GM12878 (cell line): ENCODE data around the gene TTL. TPM values are rescaled to one million over a fixed set of nuclear protein-coding genes. Genes with fewer than 3 reads are reported as not detected.

Experiments used
- ATAC-seq: fragments of 200-7000 bp; cut with Tn5 transposase; 3 replicates; pipeline ENCODE4 v1.9.1; 2020; ENCODE audit warnings: mild to moderate bottlenecking, moderate library complexity
- BruUV-seq: library from RNA; stranded (reverse); fragments of 400-500 nt; replicated peaks from 2 replicates; lab custom pipeline; 2021; lab: Mats Ljungman, UMichigan
- CTCF ChIA-PET: fragments of 300-600 bp; sonication (Branson Sonifier 250); formaldehyde crosslinking; extraction: SDS; loops from one replicate; lab custom pipeline; 2021; ENCODE audit warnings: inconsistent platforms; lab: Yijun Ruan, JAX
- POLR2A ChIA-PET: fragments of 350-600 bp; formaldehyde crosslinking; extraction: SDS; loops from one replicate; lab custom pipeline; 2021; ENCODE audit warnings: inconsistent platforms; lab: Charles Lee
- RAD21 ChIA-PET: fragments of 300-600 bp; sonication (Branson Sonifier 250); formaldehyde crosslinking; loops from one replicate; lab custom pipeline; 2023; ENCODE audit warnings: antibody characterized with exemption; ENCODE audit not compliant: unreplicated experiment; lab: Charles Lee
- SMC1A ChIA-PET: fragments of 300-600 bp; sonication (Branson Sonifier 250); formaldehyde crosslinking; loops from one replicate; lab custom pipeline; 2023; ENCODE audit not compliant: unreplicated experiment, uncharacterized antibody; lab: Charles Lee
- DNase-seq: peaks from one replicate; pipeline ENCODE4 v3.0.0-alpha.2; 2011; ENCODE audit warnings: low read depth, low spot score
- FAIRE-seq: peaks from 3 replicates; lab custom pipeline; 2011; peaks lifted over from hg19 to GRCh38; lab: Jason Lieb, UNC
- H2AFZ ChIP-seq: 2 replicates; pipeline ENCODE4 v1.6.0; 2011; ENCODE audit warnings: low read depth, low read length, control low read depth; ENCODE audit not compliant: control insufficient read depth
- H3K27ac ChIP-seq: 2 replicates; pipeline ENCODE4 v1.5.1; 2011; ENCODE audit warnings: control low read depth; ENCODE audit not compliant: control insufficient read depth, insufficient read depth
- H3K27me3 ChIP-seq, 2 experiments: replicated peaks in 1 of 2; 2 replicates each; pipeline versions ENCODE4 v1.6.0 to v1.6.1; 2011; ENCODE audit warnings: low read length in 1 of 2; ENCODE audit not compliant: control insufficient read depth in 2 of 2, insufficient read depth in 2 of 2
- H3K36me3 ChIP-seq, 2 experiments: 2 replicates each; pipeline ENCODE4 v1.5.1; 2011; ENCODE audit warnings: low read length in 1 of 2; ENCODE audit not compliant: control insufficient read depth in 2 of 2, insufficient read depth in 2 of 2
- H3K4me1 ChIP-seq: 2 replicates; pipeline ENCODE4 v1.6.1; 2011; ENCODE audit warnings: mild to moderate bottlenecking, low read length, moderate library complexity, mixed read lengths; ENCODE audit not compliant: control insufficient read depth, insufficient read depth
- H3K4me2 ChIP-seq: 2 replicates; pipeline ENCODE4 v1.6.0; 2011; ENCODE audit warnings: control low read depth; ENCODE audit not compliant: control insufficient read depth, insufficient read depth
- H3K4me3 ChIP-seq: fragments of 200-600 bp; sonication (generic); 2 replicates; pipeline ENCODE4 v1.5.1; 2016
- H3K79me2 ChIP-seq: 2 replicates; pipeline ENCODE4 v1.6.0; 2011; ENCODE audit warnings: low read length; ENCODE audit not compliant: control insufficient read depth, insufficient read depth
- H3K9ac ChIP-seq: 2 replicates; pipeline ENCODE4 v1.8.0; 2011; ENCODE audit warnings: low read length, control low read depth, mixed read lengths; ENCODE audit not compliant: control insufficient read depth, insufficient read depth
- H3K9me3 ChIP-seq: replicated peaks from 3 replicates; pipeline ENCODE4 v1.5.1; 2011; ENCODE audit warnings: mild to moderate bottlenecking, low read length; ENCODE audit not compliant: control insufficient read depth, insufficient read depth
- H4K20me1 ChIP-seq: 2 replicates; pipeline ENCODE4 v1.6.0; 2011; ENCODE audit not compliant: control insufficient read depth, insufficient read depth
- CHD1 ChIP-seq: IDR thresholded peaks from 2 replicates; pipeline ENCODE4 v1.6.1; 2012; ENCODE audit warnings: low read depth, low read length, improper control_type of control experiment
- CHD4 ChIP-seq: fragments of 200-600 bp; sonication (generic); IDR thresholded peaks from 2 replicates; pipeline ENCODE4 v1.6.1; 2016; ENCODE audit warnings: mild to moderate bottlenecking
- E2F4 ChIP-seq: IDR thresholded peaks from 2 replicates; pipeline ENCODE4 v1.6.1; 2012; ENCODE audit warnings: low read depth, low read length, improper control_type of control experiment
- HDAC6 ChIP-seq: fragments of 200-600 bp; sonication (generic); IDR thresholded peaks from one replicate; pipeline ENCODE4 v1.8.0; 2017; ENCODE audit warnings: antibody characterized with exemption; ENCODE audit not compliant: unreplicated experiment
- IRF4 ChIP-seq: IDR thresholded peaks from 2 replicates; pipeline ENCODE4 v1.6.1; 2011; ENCODE audit warnings: low read depth, low read length
- JUNB ChIP-seq: IDR thresholded peaks from 2 replicates; pipeline ENCODE4 v1.6.1; 2016; ENCODE audit warnings: antibody characterized with exemption, mild to moderate bottlenecking
- KDM1A ChIP-seq: fragments of 200-600 bp; sonication (generic); IDR thresholded peaks from 2 replicates; pipeline ENCODE4 v1.6.1; 2016; ENCODE audit warnings: borderline replicate concordance
- MYC ChIP-seq: IDR thresholded peaks from 2 replicates; pipeline ENCODE4 v1.6.1; 2011; ENCODE audit warnings: mild to moderate bottlenecking, low read length, moderate library complexity, inconsistent platforms; ENCODE audit not compliant: insufficient read depth, insufficient replicate concordance, insufficient read length, severe bottlenecking
- NR2C2 ChIP-seq: IDR thresholded peaks from 2 replicates; pipeline ENCODE4 v1.6.1; 2011; ENCODE audit warnings: borderline replicate concordance, low read depth; ENCODE audit not compliant: control insufficient read depth, insufficient read length
- SP1 ChIP-seq: IDR thresholded peaks from one replicate; pipeline ENCODE4 v1.6.1; 2011; ENCODE audit warnings: low read depth, low read length
- ZBTB4 ChIP-seq: fragments of 450-650 bp; formaldehyde crosslinking; IDR thresholded peaks from 2 replicates; pipeline ENCODE4 v1.4.0; 2022; ENCODE audit warnings: mild to moderate bottlenecking, moderate library complexity
- WGBS: methylation state at CpG from one replicate; pipeline ENCODE4 v1.1.6; 2016; ENCODE audit warnings: low lambda C conversion rate; ENCODE audit not compliant: insufficient replicate concordance, insufficient coverage; ENCODE audit errors: missing lambda C conversion rate; 5-methylcytosine and 5-hydroxymethylcytosine counted together
- in situ Hi-C: fragments of 300-500 bp; cut with MboI; formaldehyde crosslinking; loops from 9 replicates; pipeline ENCODE4 v1.14.3; 2018; ENCODE audit warnings: mixed read lengths
- intact Hi-C: fragments of 100-400 bp; cut with micrococcal nuclease; formaldehyde crosslinking; loops from one replicate; pipeline ENCODE4 v1.14.2; 2022; ENCODE audit not compliant: unreplicated experiment
- polyA plus RNA-seq, 11 experiments: library from polyadenylated mRNA; depleted of rRNA in 4 of 11; unstranded in 6 of 11; stranded (reverse) in 5 of 11; fragments of >200 nt; fragmentation: Nextera tagmentation in 4 of 11; fragmentation: Illumina TruSeq in 1 of 11; extraction: Ambion mirVana in 4 of 11; extraction: Trizol in 1 of 11; gene quantifications; 1 replicate in 1 of 11; 2 replicates in 10 of 11; pipeline versions ENCODE4 v1.2.1 to v1.2.3, GENCODE V29; 2011 to 2016; ENCODE audit warnings: inconsistent platforms in 2 of 11, missing spikeins in 2 of 11, low read depth in 1 of 11
- total RNA-seq, 4 experiments: library from RNA; depleted of rRNA in 3 of 4; stranded (reverse); fragments of >200 nt in 3 of 4; fragmentation: Illumina TruSeq in 1 of 4; extraction: Trizol in 1 of 4; gene quantifications; 2 replicates each; pipeline versions ENCODE4 v1.2.1 to v1.2.3, GENCODE V29; 2013 to 2021

TTL gene
- total and polyA plus RNA-seq, 10 of the 15 experiments (the other 5 are each of a cell fraction or from before 2014, with no cell fraction given): 3.9 to 27.1 (median 16.1) TPM

GRCh38 chr2:112547333-112547732, 65.4 kb downstream of the TTL start:
- 98% methylated on average over 4 of the region's 4 CpGs for WGBS
- no peak overlapping the region for H2AFZ ChIP-seq
- no peak overlapping the region for H3K4me3 ChIP-seq
- DNase-seq: no peak
- no peaks in the 10 kb centered on the region for H3K4me1 ChIP-seq
- H3K79me2 ChIP-seq: peaks cover 41% of the 10 kb centered on the region
- no peak overlapping the region for H3K9ac ChIP-seq
- TF ChIP-seq CHD4: no peak
- no peak for TF ChIP-seq HDAC6
- TF ChIP-seq ZBTB4 (CRISPR knock-in tag): no peak
- no peak for TF ChIP-seq KDM1A
- no peak for TF ChIP-seq SP1
- no peak for TF ChIP-seq MYC
- TF ChIP-seq E2F4: no peak
- TF ChIP-seq JUNB: no peak
- no peak for TF ChIP-seq CHD1
- TF ChIP-seq IRF4: no peak
- no peak for TF ChIP-seq NR2C2
- BruUV-seq: no TSS peak
- H3K27me3 ChIP-seq: no peaks in the 10 kb centered on the region
- FAIRE-seq: no peak
- ChIA-PET CTCF (interaction anchor here (0.9 to 1.5 kb wide), 2 partner anchors 36 to 53 kb away, joined by 3 to 5 read pairs; no protein-coding TSS in a partner anchor), RAD21 (no interaction called here), SMC1A (interaction anchor here (1.6 kb wide), 1 partner anchor 36 kb away, joined by 4 read pairs; no protein-coding TSS in a partner anchor), POLR2A (interaction anchor here (0.6 kb wide), 2 partner anchors 608 to 642 kb away, joined by 3 read pairs; no protein-coding TSS in a partner anchor)
- no peaks in the 10 kb centered on the region for H4K20me1 ChIP-seq
- no peak for ATAC-seq
- H3K9me3 ChIP-seq: no peaks in the 10 kb centered on the region
- intact Hi-C loops (no loop called here), in situ Hi-C loops (no loop called here)
- H3K36me3 ChIP-seq: peaks cover 7 to 17% of the 10 kb centered on the region in 2 experiments
- no peak overlapping the region for H3K27ac ChIP-seq
- H3K4me2 ChIP-seq: no peak overlapping the region
